Skeletal muscle satellite cell (primary cell): Measurements from ENCODE around the gene CDK14.

Experiments used
- H3K27me3 ChIP-seq: 2 replicates; pipeline ENCODE4 v1.7.0; 2013; ENCODE audit warnings: low read length; ENCODE audit not compliant: control insufficient read depth, insufficient read depth
- H3K36me3 ChIP-seq: 2 replicates; pipeline ENCODE4 v1.7.0; 2013; ENCODE audit warnings: mild to moderate bottlenecking, control low read depth, low read length; ENCODE audit not compliant: insufficient read depth
- H3K4me1 ChIP-seq: 2 replicates; pipeline ENCODE4 v1.7.0; 2013; ENCODE audit warnings: low read length; ENCODE audit not compliant: control insufficient read depth, insufficient read depth
- H3K4me2 ChIP-seq: 2 replicates; pipeline ENCODE4 v1.7.0; 2013; ENCODE audit warnings: mild to moderate bottlenecking, low read length
- H3K4me3 ChIP-seq: 2 replicates; pipeline ENCODE4 v1.7.0; 2013; ENCODE audit warnings: low read length
- H3K9ac ChIP-seq: 2 replicates; pipeline ENCODE4 v1.7.0; 2013; ENCODE audit warnings: mild to moderate bottlenecking, low read depth, low read length, moderate library complexity
- H3K9me3 ChIP-seq: replicated peaks from 2 replicates; pipeline ENCODE4 v1.7.0; 2013; ENCODE audit warnings: mild to moderate bottlenecking, control low read depth, low read length

The CDK14 gene

DNA sequence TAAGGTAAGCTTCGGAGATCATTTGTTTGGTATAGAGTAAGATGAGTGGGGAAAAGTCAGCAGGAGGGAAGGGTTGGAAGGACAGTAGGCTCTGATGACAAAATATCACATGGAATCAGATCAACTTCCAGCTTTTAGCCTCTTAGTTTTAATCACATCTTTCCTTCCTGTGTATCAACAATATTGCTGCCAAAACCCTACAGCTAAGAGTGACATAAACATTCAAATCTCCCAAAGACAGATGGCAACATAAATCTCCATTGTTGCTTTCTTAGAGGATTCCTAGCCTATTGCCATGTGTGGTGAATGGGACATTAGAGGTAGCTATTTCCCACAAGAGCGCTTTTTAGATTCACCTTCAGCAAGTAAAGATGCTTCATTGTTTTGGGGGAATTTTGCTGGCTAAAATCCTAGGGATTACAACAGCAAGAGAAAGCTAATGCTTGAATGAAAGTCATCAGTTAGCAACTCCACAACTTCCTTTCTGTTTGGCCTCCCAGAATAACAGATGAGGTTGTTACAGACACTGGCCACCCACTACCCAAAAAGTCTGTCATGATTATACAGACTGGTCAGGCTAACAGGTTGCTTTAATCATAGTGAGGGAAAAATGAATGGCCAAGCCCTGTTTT is 632.9 kb downstream of the CDK14 start:
- Histone ChIP-seq H3K4me3 (no peak overlapping the region), H3K9me3 (no peaks in the 10 kb centered on the region), H3K27me3 (no peaks in the 10 kb centered on the region), H3K4me2 (peak overlapping the region; percentile 57), H3K4me1 (peaks cover 19% of the 10 kb centered on the region), H3K9ac (peak overlapping the region; percentile 9), H3K36me3 (no peaks in the 10 kb centered on the region)

DNA sequence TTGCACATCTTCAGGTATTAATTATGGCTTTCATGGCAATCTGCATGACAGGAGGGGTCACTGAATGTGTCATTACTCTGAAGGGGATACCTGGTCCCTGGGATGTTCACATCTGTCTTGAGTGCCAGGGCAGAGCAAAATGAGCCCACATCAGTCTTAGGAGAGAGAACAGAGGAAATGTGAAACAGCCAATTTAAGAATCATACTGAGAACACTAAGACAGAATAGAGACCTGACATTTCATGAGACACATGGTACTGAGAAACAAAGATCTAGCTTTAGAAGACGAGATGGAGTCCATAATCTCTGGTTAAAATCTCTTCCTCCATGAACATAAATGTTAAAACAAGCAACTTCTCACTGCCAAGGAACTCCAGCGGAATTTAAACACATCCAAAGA is 634.0 kb downstream of the CDK14 start:
- H3K9me3 ChIP-seq: no peaks in the 10 kb centered on the region
- no peak overlapping the region for H3K9ac ChIP-seq
- H3K4me1 ChIP-seq: peaks cover 19% of the 10 kb centered on the region
- no peak overlapping the region for H3K4me2 ChIP-seq
- H3K4me3 ChIP-seq: no peak overlapping the region
- H3K27me3 ChIP-seq: no peaks in the 10 kb centered on the region
- H3K36me3 ChIP-seq: no peaks in the 10 kb centered on the region

DNA sequence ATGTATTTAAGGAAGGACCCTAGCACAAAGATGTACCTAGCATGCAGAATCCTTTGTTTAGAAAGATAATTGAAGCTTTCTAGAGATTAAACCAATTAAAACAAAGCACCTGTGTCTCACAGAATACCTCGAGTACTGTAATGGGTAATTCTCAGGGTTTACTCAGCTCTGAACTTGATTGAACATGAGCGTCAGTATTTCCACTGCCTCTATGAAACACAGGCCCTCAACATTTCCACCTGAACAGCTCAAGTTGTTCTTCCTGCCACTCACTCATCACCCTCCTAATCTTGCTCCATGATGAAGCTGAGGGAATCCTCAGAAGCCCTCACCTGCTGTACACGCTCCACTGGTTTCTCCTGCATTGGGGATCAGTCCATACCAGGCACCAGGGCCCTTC is 634.4 kb downstream of the CDK14 start:
- no peaks in the 10 kb centered on the region for H3K36me3 ChIP-seq
- H3K9me3 ChIP-seq: no peaks in the 10 kb centered on the region
- H3K4me3 ChIP-seq: no peak overlapping the region
- H3K4me1 ChIP-seq: peaks cover 19% of the 10 kb centered on the region
- no peak overlapping the region for H3K9ac ChIP-seq
- no peak overlapping the region for H3K4me2 ChIP-seq
- H3K27me3 ChIP-seq: no peaks in the 10 kb centered on the region

DNA sequence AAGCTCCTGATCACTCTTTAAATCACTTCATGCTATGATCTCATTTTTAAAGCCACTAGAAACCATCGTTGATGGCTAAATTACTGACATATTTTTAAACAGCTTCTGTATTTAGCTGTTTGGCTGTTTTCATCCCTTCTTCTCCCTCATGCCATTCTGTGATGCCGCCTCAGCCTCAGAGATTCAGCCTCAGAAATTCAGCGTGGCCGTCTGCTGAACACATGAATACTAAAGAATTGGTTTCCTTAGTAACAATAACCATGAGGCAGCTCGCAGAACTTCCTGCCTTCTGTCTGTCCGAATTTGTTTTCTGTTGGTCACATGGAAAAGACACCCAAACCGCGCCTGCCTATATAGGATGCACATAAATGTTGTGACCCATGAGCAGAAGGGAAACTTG is 637.1 kb downstream of the CDK14 start:
- Histone ChIP-seq H3K9me3 (no peaks in the 10 kb centered on the region), H3K36me3 (no peaks in the 10 kb centered on the region), H3K27me3 (no peaks in the 10 kb centered on the region), H3K4me3 (no peak overlapping the region), H3K4me2 (no peak overlapping the region), H3K9ac (no peak overlapping the region), H3K4me1 (peaks cover 13% of the 10 kb centered on the region)

DNA sequence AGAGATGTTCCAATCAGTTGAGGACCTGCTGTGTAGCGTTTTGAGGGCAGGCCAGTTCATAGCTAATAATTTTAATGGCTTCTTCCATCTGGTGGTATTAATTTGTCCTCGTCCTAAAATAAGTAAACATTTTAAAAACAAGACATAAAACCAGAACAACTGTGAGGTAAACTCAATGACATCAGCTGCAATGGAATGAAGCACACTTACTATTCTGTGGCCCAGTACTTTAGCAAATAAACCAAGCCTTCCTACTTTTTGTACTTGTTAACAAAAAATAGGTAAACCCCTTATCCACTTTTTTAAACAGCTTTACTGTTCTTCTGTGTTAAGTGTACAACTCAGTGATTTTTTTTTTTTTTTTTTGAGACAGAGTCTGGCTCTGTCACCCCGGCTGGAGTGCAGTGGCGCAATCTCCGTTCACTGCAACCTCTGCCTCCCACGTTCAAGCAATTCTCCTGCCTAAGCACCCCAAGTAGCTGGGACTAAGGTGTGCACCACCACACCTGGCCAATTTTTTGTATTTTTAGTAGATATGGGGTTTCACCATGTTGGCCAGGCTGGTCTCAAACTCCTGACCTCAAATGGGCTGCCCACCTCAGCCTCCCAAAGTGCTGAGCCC is 639.2 kb downstream of the CDK14 start:
- Histone ChIP-seq H3K27me3 (no peaks in the 10 kb centered on the region), H3K4me2 (no peak overlapping the region), H3K36me3 (no peaks in the 10 kb centered on the region), H3K4me1 (peaks cover 16% of the 10 kb centered on the region), H3K9me3 (no peaks in the 10 kb centered on the region), H3K4me3 (no peak overlapping the region), H3K9ac (no peak overlapping the region)

DNA sequence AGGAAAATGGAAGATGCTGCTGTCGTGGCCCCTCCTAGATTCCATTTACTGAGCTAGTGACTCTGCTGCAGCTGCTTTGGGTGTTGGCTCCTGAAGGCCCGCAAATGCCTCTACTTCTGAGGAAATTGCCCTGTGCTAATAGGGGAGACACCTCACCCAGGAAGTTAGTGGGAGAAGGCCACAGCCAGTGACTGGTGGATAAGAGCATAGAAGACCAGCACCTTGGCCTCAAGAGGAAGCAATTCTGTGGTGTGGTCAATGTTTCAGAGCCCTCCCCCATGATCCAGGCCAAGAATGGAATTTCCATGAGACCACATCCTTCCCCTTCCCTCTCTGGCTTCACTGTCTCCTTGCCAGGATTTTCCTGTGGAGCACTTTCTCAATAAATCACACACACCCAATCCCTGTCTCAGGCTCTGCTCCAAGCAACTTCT is 643.1 kb downstream of the CDK14 start:
- peak overlapping the region; percentile 14 for H3K9ac ChIP-seq
- no peaks in the 10 kb centered on the region for H3K36me3 ChIP-seq
- no peak overlapping the region for H3K4me3 ChIP-seq
- H3K4me1 ChIP-seq: peaks cover 32% of the 10 kb centered on the region
- H3K9me3 ChIP-seq: no peaks in the 10 kb centered on the region
- peak overlapping the region; percentile 11 for H3K4me2 ChIP-seq
- no peaks in the 10 kb centered on the region for H3K27me3 ChIP-seq

DNA sequence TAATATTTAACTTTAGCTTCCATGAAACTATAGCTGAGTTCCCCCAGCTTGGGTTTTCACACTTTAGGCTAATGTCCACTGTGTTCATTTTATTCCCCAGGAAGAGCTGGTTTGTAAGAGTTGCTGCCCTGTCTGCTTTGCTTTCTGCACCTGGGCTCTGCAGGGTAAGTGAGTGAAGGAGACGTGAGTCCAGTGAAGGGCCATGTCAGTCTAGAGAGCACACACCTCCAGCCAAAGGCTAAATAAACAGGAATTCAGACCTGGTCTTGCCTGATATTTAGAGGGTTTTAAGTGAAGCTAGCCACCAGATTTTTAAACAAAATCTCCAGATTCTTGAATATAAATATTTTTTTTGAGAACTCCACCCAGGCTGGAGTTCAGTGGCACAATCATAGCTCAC is 643.7 kb downstream of the CDK14 start:
- Histone ChIP-seq H3K9ac (no peak overlapping the region), H3K27me3 (no peaks in the 10 kb centered on the region), H3K4me2 (no peak overlapping the region), H3K36me3 (no peaks in the 10 kb centered on the region), H3K4me1 (peaks cover 33% of the 10 kb centered on the region), H3K9me3 (no peaks in the 10 kb centered on the region), H3K4me3 (no peak overlapping the region)

DNA sequence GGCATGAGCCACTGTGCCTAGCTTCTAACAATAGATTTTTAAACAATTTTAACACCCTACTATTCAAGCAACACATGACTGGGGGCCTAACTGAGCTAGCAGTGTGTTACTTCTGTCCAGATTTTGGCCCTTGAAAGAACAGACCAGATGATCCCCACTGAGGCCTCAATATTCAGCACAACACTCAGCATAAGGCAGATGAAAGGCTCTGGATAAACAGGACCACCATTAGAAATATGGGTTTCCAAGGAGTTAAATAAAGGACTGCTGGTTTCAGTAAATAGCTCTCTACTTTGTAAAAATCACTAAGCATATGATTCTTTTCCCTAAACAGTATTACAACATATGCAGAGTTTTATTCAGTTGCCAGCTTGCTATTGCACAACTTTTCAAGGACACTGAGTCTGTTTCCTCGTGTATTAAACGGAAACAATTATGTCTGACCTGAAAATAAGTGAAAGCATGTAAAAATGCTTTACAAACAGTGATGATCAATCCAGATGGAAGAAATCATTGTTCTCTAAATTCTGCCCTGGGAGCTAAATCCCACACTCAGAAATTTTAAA is 644.3 kb downstream of the CDK14 start:
- H3K9me3 ChIP-seq: no peaks in the 10 kb centered on the region
- H3K36me3 ChIP-seq: no peaks in the 10 kb centered on the region
- peaks cover 33% of the 10 kb centered on the region for H3K4me1 ChIP-seq
- H3K27me3 ChIP-seq: no peaks in the 10 kb centered on the region
- H3K9ac ChIP-seq: no peak overlapping the region
- H3K4me2 ChIP-seq: peak overlapping the region; percentile 3
- H3K4me3 ChIP-seq: no peak overlapping the region

DNA sequence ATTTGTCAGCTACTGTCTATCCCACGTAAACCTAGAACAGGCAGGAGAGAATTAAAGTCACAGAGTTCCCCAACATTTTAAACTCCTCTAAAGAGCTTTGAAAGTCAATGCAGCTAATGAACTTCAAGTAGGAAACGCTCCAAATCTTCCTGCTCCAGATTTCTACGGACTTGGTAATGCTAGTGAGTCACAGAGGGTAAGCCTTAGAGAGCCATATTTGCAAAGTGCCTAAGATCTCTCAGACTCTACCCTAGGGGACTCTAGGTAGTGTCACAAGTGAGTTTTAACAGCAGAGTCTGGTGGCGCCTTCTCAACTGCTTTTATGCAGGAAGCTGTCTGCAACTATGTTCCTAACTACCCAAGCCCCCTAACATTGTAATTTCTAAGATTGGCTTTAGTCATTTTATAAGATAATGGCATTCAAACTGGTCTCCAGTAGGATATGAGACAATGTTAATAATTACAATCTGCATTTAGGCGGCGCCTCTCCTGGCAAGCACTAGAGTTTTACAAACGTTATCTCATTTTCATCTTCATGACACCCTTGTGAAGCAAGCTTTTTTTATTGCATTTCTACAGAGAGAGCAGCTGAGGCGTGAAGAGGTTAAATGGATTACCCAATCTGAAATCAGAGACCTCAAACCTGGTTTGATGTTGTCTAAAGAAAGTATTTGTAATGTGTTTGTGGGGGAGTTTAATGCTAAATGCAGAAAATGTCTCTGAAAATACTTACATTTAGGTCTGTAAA is 646.1 kb downstream of the CDK14 start:
- Histone ChIP-seq H3K27me3 (no peaks in the 10 kb centered on the region), H3K9me3 (no peaks in the 10 kb centered on the region), H3K4me2 (no peak overlapping the region), H3K4me3 (no peak overlapping the region), H3K4me1 (peaks cover 33% of the 10 kb centered on the region), H3K9ac (no peak overlapping the region), H3K36me3 (no peaks in the 10 kb centered on the region)

DNA sequence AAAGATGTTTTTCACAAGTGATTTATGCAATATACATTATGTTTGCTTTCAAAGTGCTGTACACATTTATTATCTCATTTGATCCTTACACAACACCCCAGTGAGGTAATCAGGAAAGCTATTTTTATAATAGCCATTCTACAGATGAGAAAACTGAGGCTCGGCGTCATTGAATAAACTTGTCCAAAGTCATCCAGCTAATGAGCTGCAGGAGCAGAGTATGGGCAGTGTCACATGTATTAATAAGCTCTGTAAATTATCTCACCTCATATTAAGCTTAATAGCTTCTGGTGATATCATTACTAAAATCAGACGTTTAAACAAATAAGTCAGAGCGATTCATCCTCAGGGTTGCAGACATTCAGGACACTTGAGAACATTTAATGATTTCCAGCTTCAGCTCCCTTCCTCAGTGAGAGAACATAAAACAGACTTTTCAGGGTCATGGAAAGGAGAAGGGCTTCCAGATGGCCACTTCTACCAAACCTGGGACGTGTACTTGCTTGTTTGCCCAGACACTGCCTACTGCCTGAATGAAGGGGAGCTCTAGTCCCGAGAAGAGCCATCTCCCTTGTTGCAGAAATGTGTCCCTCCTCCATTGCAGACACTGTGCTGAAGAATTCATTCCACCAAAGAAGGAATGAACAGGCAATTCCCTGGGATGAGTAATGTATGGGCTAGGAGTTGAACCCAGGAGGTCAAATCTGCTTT is 647.6 kb downstream of the CDK14 start:
- H3K4me1 ChIP-seq: peaks cover 33% of the 10 kb centered on the region
- H3K4me3 ChIP-seq: no peak overlapping the region
- H3K9ac ChIP-seq: no peak overlapping the region
- H3K4me2 ChIP-seq: peak overlapping the region; percentile 37
- H3K36me3 ChIP-seq: no peaks in the 10 kb centered on the region
- H3K27me3 ChIP-seq: no peaks in the 10 kb centered on the region
- no peaks in the 10 kb centered on the region for H3K9me3 ChIP-seq

DNA sequence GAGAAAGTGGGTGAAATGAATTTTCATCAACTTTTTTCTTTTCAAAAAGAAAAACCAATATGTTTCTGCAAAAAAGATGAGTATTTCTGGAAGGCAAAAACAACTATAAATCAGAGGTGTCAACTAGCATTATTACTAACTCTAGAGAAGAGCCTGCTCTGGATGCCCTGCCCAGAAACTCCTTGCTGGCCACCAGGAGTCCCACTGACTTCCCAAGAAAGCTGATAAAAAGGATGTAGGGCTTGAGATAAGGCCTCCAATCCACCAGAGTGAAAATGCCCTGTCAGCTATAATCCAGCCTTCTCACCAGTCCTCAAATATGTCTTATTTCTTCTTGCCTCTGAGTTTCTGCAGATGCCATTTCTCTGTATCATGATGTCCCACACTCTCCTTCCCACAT is 651.4 kb downstream of the CDK14 start:
- Histone ChIP-seq H3K36me3 (no peaks in the 10 kb centered on the region), H3K9ac (no peak overlapping the region), H3K9me3 (no peaks in the 10 kb centered on the region), H3K4me2 (no peak overlapping the region), H3K4me1 (peaks cover 22% of the 10 kb centered on the region), H3K27me3 (no peaks in the 10 kb centered on the region), H3K4me3 (no peak overlapping the region)
